OCI-LY1 (cell line): ENCODE data around the gene STAC.

Experiments used
- H2AFZ ChIP-seq: fragments of 200-600 bp; sonication (generic), shearing (Covaris generic); 2 replicates; pipeline ENCODE4 v1.6.0; 2014; ENCODE audit warnings: antibody characterized with exemption, mild to moderate bottlenecking, low read length
- H3F3A ChIP-seq: fragments of 200-600 bp; sonication (generic), shearing (Covaris generic); 2 replicates; pipeline ENCODE4 v1.6.0; 2014; ENCODE audit warnings: mild to moderate bottlenecking, antibody characterized with exemption, low read length, moderate library complexity; ENCODE audit not compliant: insufficient read depth
- H3K27ac ChIP-seq: fragments of 200-600 bp; sonication (generic); 2 replicates; pipeline ENCODE4 v1.5.1; 2014; ENCODE audit warnings: low read length, mixed run types, mild to moderate bottlenecking, low read depth; ENCODE audit not compliant: poor library complexity, severe bottlenecking
- H3K27me3 ChIP-seq: fragments of 200-600 bp; sonication (generic); 2 replicates; pipeline ENCODE4 v1.6.0; 2014; ENCODE audit warnings: antibody characterized with exemption, mild to moderate bottlenecking, low read length, moderate library complexity; ENCODE audit not compliant: insufficient read depth
- H3K36me3 ChIP-seq: fragments of 200-600 bp; sonication (generic); 2 replicates; pipeline ENCODE4 v1.6.1; 2014; ENCODE audit warnings: mild to moderate bottlenecking, antibody characterized with exemption, low read length, moderate library complexity, mixed read lengths; ENCODE audit not compliant: insufficient read depth
- H3K4me1 ChIP-seq: fragments of 200-600 bp; sonication (generic); 2 replicates; pipeline ENCODE4 v1.5.1; 2014; ENCODE audit warnings: mild to moderate bottlenecking, low read length, moderate library complexity; ENCODE audit not compliant: insufficient read depth, severe bottlenecking
- H3K4me2 ChIP-seq: fragments of 200-600 bp; sonication (generic), shearing (Covaris generic); 2 replicates; pipeline ENCODE4 v1.6.1; 2014; ENCODE audit warnings: low read length
- H3K4me3 ChIP-seq: fragments of 200-600 bp; sonication (generic); 2 replicates; pipeline ENCODE4 v1.5.1; 2014; ENCODE audit warnings: low read length, low read depth, mild to moderate bottlenecking, mixed read lengths; ENCODE audit not compliant: poor library complexity, severe bottlenecking
- H3K79me2 ChIP-seq: fragments of 200-600 bp; shearing (Covaris generic); 2 replicates; pipeline ENCODE4 v1.6.1; 2016; ENCODE audit warnings: mixed run types, low read length, mixed read lengths; ENCODE audit not compliant: insufficient read depth
- H3K9ac ChIP-seq: fragments of 200-600 bp; sonication (generic), shearing (Covaris generic); 2 replicates; pipeline ENCODE4 v1.6.1; 2014; ENCODE audit warnings: mild to moderate bottlenecking, low read length, mixed read lengths
- H3K9me2 ChIP-seq: fragments of 200-600 bp; sonication (generic), shearing (Covaris generic); 2 replicates; pipeline ENCODE4 v1.6.1; 2014; ENCODE audit warnings: low read depth, mild to moderate bottlenecking, low read length, mixed read lengths
- H3K9me3 ChIP-seq: fragments of 200-600 bp; shearing (Covaris generic); 2 replicates; pipeline ENCODE4 v1.6.1; 2014; ENCODE audit warnings: low read length, mixed read lengths
- H4K20me1 ChIP-seq: fragments of 200-600 bp; sonication (generic), shearing (Covaris generic); 2 replicates; pipeline ENCODE4 v1.6.0; 2016; ENCODE audit warnings: mild to moderate bottlenecking, low read length; ENCODE audit not compliant: insufficient read depth
- EZH2 ChIP-seq: fragments of 200-600 bp; sonication (generic), shearing (Covaris generic); IDR thresholded peaks from 2 replicates; pipeline ENCODE4 v1.8.0; 2017; ENCODE audit warnings: borderline replicate concordance, mixed run types, mild to moderate bottlenecking, antibody characterized with exemption, low read length, moderate library complexity, mixed read lengths
- TF ChIP-seq, protein P1 (sequence below): fragments of 200-600 bp; sonication (generic), shearing (Covaris generic); IDR thresholded peaks from 2 replicates; pipeline ENCODE4 v1.5.1; 2017; ENCODE audit warnings: mild to moderate bottlenecking, antibody characterized with exemption, low read length, moderate library complexity, mixed read lengths

The STAC gene

DNA sequence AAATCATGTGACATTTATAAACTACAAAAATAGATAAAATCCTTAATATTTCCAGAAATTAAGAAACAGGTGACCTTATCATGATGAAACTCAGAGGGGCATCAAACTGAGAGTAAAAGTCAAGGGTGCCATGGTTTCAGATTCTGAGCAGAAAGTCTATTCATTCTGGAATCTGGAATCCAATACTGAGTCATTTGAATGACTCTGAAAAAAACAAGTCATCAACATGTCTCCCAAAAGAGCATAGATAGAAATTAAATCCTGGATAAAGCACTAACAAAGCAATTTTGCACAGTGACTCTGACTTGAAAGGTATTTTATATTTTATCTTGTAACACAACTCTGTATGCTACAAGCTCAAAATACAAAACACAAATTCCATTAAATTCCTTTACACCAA, 23.4 kb downstream of the STAC start:
- H3K4me1 ChIP-seq, result no peaks in the 10 kb centered on the region
- H2AFZ ChIP-seq, result no peak overlapping the region
- H3K79me2 ChIP-seq, result no peaks in the 10 kb centered on the region
- no peak for TF ChIP-seq EZH2
- TF ChIP-seq, protein P1, sequence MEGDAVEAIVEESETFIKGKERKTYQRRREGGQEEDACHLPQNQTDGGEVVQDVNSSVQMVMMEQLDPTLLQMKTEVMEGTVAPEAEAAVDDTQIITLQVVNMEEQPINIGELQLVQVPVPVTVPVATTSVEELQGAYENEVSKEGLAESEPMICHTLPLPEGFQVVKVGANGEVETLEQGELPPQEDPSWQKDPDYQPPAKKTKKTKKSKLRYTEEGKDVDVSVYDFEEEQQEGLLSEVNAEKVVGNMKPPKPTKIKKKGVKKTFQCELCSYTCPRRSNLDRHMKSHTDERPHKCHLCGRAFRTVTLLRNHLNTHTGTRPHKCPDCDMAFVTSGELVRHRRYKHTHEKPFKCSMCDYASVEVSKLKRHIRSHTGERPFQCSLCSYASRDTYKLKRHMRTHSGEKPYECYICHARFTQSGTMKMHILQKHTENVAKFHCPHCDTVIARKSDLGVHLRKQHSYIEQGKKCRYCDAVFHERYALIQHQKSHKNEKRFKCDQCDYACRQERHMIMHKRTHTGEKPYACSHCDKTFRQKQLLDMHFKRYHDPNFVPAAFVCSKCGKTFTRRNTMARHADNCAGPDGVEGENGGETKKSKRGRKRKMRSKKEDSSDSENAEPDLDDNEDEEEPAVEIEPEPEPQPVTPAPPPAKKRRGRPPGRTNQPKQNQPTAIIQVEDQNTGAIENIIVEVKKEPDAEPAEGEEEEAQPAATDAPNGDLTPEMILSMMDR, result no peak
- H3K9me2 ChIP-seq, result no peaks in the 10 kb centered on the region
- no peaks in the 10 kb centered on the region for H4K20me1 ChIP-seq
- H3F3A ChIP-seq, result no peaks in the 10 kb centered on the region
- no peak overlapping the region for H3K9ac ChIP-seq
- H3K27ac ChIP-seq, result no peak overlapping the region
- H3K4me2 ChIP-seq, result no peak overlapping the region
- H3K27me3 ChIP-seq, result no peaks in the 10 kb centered on the region
- no peak overlapping the region for H3K4me3 ChIP-seq
- no peaks in the 10 kb centered on the region for H3K36me3 ChIP-seq
- no peaks in the 10 kb centered on the region for H3K9me3 ChIP-seq

DNA sequence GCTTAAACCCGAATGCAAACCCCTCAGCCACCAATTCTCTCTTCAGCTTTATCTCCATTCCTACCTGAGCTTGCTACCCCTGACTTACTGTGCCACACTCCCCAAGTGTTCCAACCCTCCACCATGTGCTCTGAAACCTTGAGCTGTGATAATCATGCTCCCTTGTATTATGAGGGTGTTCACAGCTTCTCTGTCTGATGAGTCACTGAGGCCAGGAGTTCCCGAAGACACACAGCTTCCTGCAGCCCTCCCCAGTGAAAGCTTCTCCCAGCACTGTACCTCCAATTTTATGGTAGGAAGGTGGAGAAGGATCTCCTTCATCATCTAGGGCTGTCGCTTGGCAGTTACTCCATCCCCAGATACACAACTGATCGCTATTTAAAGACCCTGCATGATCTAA, 24.9 kb downstream of the STAC start:
- Histone ChIP-seq H4K20me1 (no peaks in the 10 kb centered on the region), H3K4me2 (no peak overlapping the region), H3K27ac (no peak overlapping the region), H3F3A (no peaks in the 10 kb centered on the region), H3K36me3 (no peaks in the 10 kb centered on the region), H3K9me2 (no peaks in the 10 kb centered on the region), H3K4me3 (no peak overlapping the region), H3K27me3 (no peaks in the 10 kb centered on the region), H3K9ac (no peak overlapping the region), H3K4me1 (no peaks in the 10 kb centered on the region), H3K9me3 (no peaks in the 10 kb centered on the region), H3K79me2 (no peaks in the 10 kb centered on the region), H2AFZ (no peak overlapping the region)
- no peak for TF ChIP-seq EZH2
- TF ChIP-seq, protein P1, result no peak

DNA sequence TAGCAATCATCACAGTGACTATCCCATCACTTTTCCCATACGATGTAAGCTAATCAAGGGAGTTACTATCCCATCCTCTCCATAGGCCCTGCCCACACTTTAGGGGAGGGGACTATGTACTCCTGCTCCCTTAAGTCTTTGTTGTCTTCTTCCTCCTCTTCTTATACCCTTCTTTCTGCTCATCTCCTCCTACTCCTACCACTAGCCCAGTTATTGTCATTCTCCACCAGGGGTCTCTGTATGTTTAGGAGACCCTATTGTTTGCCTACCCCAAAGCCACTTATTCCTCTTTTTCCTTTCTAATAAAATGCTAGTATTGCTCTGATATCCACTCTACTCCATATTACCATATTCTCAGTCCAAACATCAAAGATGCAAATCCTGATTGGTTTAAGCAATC, 27.8 kb downstream of the STAC start:
- Histone ChIP-seq H3F3A (no peaks in the 10 kb centered on the region), H3K9ac (no peak overlapping the region), H3K79me2 (no peaks in the 10 kb centered on the region), H3K27ac (no peak overlapping the region), H3K9me2 (no peaks in the 10 kb centered on the region), H3K4me2 (no peak overlapping the region), H3K36me3 (no peaks in the 10 kb centered on the region), H2AFZ (no peak overlapping the region), H3K9me3 (no peaks in the 10 kb centered on the region), H4K20me1 (no peaks in the 10 kb centered on the region), H3K4me3 (no peak overlapping the region), H3K4me1 (no peaks in the 10 kb centered on the region), H3K27me3 (no peaks in the 10 kb centered on the region)
- TF ChIP-seq EZH2, result no peak
- TF ChIP-seq, protein P1, result peak; percentile 50; the same call in 1 of the 2 replicates
